Thyroid gland (tissue), 4 donors: ENCODE results near the gene GFI1.

Source experiments
- CTCF ChIP-seq, 6 experiments: fragments of 200-600 bp in 3 of 6; fragments of 450-650 bp in 3 of 6; sonication (generic) in 3 of 6; IDR thresholded peaks; one replicate each; pipeline ENCODE4 v1.5.1; 2016 to 2019; ENCODE audit warnings: antibody characterized with exemption in 6 of 6, mild to moderate bottlenecking in 2 of 6, inconsistent platforms in 1 of 6, moderate library complexity in 1 of 6
- POLR2A ChIP-seq, 2 donors: fragments of 450-650 bp; IDR thresholded peaks; one replicate each; pipeline ENCODE4 v1.6.1; 2017; ENCODE audit warnings: antibody characterized with exemption in 2 of 2, mild to moderate bottlenecking in 2 of 2, moderate library complexity in 1 of 2

GRCh38 chr1:92505015-92505692 is 18.4 kb upstream of the GFI1 start:
- TF ChIP-seq CTCF (IDR thresholded peaks at IDR 0.05) (no peak), POLR2A (IDR thresholded peaks at IDR 0.05) (no peak)
